Myocyte (in vitro differentiated cells): Measurements from ENCODE around the gene PDCD1. TPM values are rescaled to one million over a fixed set of nuclear protein-coding genes. Genes with fewer than 3 reads are reported as not detected.
A peak's percentile ranks its signal among the peaks of the same experiment; 100 is the strongest.

Experiments used
- DNase-seq: peaks from one replicate; pipeline ENCODE4 v3.0.0-alpha.2; 2012; ENCODE audit warnings: low read depth
- total RNA-seq: library from RNA; depleted of rRNA; stranded (reverse); fragments of >200 nt; gene quantifications from 2 replicates; pipeline ENCODE4 v1.2.3, GENCODE V29; 2014

PDCD1 gene
- total RNA-seq, 1 donor from 2014 or later = not detected

- DNase-seq = no peak
These were observed 20.6 kb upstream of the PDCD1 start for GRCh38 chr2:241879326-241879725.

- DNase-seq = peak; percentile 82
These were observed 19.6 kb upstream of the PDCD1 start for GRCh38 chr2:241877989-241878970.

- no peak for DNase-seq
These were observed 18.5 kb upstream of the PDCD1 start for GRCh38 chr2:241877197-241877685.

GRCh38 chr2:241876528-241877196 lies 18.0 kb upstream of the PDCD1 start:
- no peak for DNase-seq

GRCh38 chr2:241875754-241876527 lies 17.2 kb upstream of the PDCD1 start:
- peak; percentile 47 for DNase-seq

- DNase-seq = no peak
These were observed 15.7 kb upstream of the PDCD1 start for GRCh38 chr2:241874277-241874925.

- DNase-seq = no peak
These were observed 15.1 kb upstream of the PDCD1 start for GRCh38 chr2:241873803-241874110.

- no peak for DNase-seq
These were observed 14.5 kb upstream of the PDCD1 start for GRCh38 chr2:241873081-241873802.

- no peak for DNase-seq
These were observed 13.6 kb upstream of the PDCD1 start for GRCh38 chr2:241872313-241872642.

GRCh38 chr2:241871538-241872312 lies 13.0 kb upstream of the PDCD1 start:
- no peak for DNase-seq

- DNase-seq = peak; percentile 98
These were observed 12.2 kb upstream of the PDCD1 start for GRCh38 chr2:241870611-241871537.

- DNase-seq = peak; percentile 53
These were observed 11.4 kb upstream of the PDCD1 start for GRCh38 chr2:241870081-241870541.

GRCh38 chr2:241869087-241869961 lies 10.6 kb upstream of the PDCD1 start, which contains the start of gene RTP5:
Gene RTP5, plus strand, starts transcription at chr2:241869729. Its CDS starts 28 bp downstream, at chr2:241869757.
- no peak for DNase-seq

GRCh38 chr2:241868661-241869081 lies 10.0 kb upstream of the PDCD1 start:
- no peak for DNase-seq

GRCh38 chr2:241867776-241868420 lies 9.2 kb upstream of the PDCD1 start:
- peak; percentile 73 for DNase-seq

- DNase-seq = no peak
These were observed 8.3 kb upstream of the PDCD1 start for GRCh38 chr2:241866790-241867645.
